NT2/D1 (cell line): Measurements from ENCODE around the gene PPP1R37.

Experiments
- SUZ12 ChIP-seq: IDR thresholded peaks from 2 replicates; pipeline ENCODE4 v1.6.1; 2011; ENCODE audit not compliant: insufficient read length, insufficient read depth; ENCODE audit errors: extremely low read depth
- YY1 ChIP-seq: IDR thresholded peaks from 2 replicates; pipeline ENCODE4 v1.6.1; 2011; ENCODE audit not compliant: insufficient read length, insufficient read depth

GRCh38 chr19:45071545-45071938 lies 21.4 kb upstream of the PPP1R37 start:
- no peak for TF ChIP-seq YY1
- no peak for TF ChIP-seq SUZ12
